Measurements from ENCODE around the gene CZIB. TPM values are rescaled to one million over a fixed set of nuclear protein-coding genes. Genes with fewer than 3 reads are reported as not detected.

CZIB gene
- total RNA-seq, 1 experiment from 2014 or later: 67.0 TPM

DNA sequence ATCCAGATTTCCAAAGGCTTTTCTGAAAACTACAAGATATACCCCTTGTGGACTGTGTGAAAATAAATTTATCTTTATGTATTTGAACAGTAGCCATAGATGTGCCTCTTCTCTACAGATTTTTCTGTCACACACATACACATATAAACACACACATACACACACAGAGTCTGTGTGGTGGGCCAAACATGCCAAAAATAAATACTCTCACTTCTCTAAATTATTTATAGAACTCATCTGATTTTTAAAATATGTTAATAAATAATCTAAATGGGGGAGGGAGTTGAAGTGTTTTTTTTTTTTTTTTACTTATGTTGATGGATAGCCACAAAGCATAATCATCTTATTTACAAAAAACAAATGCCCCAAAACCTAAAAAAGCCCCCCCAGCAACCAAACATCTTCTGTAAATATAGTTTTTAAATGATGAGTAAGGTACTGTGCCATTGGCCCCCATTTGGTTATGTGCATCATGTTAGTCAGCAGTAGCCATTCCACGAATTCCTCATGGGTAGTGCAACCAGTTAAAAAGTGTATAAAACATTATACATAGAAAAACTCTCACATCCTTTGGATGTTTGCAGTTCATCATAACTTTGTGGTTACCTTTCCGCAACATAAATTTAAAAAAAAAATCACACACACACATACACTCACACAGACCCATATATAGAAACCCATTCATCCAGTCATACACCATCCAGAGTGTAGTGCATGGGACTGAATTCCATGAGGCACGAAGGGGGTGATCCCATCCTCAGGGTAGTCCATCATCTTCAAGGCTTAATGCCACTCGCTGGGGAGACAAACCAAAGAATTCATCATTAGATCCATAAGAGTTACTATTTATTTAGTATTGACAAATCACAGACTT lies 26.1 kb upstream of the CZIB start:
- Histone ChIP-seq H3K14ac (ENCODE audit: insufficient read depth, low read length) (no peak overlapping the region), H3K79me1 (ENCODE audit: insufficient read depth, low read depth, low read length, poor library complexity, severe bottlenecking) (no peaks in the 10 kb centered on the region), H3K9ac (ENCODE audit: extremely low read depth, insufficient read length, low read length) (no peak overlapping the region), H2AFZ (ENCODE audit: low read length) (no peak overlapping the region), H2AK5ac (ENCODE audit: insufficient read length, low read length) (no peak overlapping the region), H4K20me1 (ENCODE audit: control insufficient read depth, insufficient read depth, insufficient read length) (no peaks in the 10 kb centered on the region), H3K27me3 (ENCODE audit: insufficient read depth, low read length) (no peaks in the 10 kb centered on the region), H3T11ph (ENCODE audit: low read length) (no peak overlapping the region), H2BK5ac (ENCODE audit: insufficient read length, low read length) (no peak overlapping the region), H3K23ac (ENCODE audit: insufficient read length, low read depth, low read length) (no peak overlapping the region), H3K4ac (ENCODE audit: low read depth, low read length) (no peak overlapping the region), H2BK20ac (ENCODE audit: low read depth, low read length, poor library complexity, severe bottlenecking) (no peak overlapping the region), H2BK12ac (ENCODE audit: insufficient read length, low read depth, low read length) (no peak overlapping the region), H3K9me3 (ENCODE audit: control insufficient read depth, low read depth, low read length) (no peaks in the 10 kb centered on the region), H3K79me2 (ENCODE audit: insufficient read depth, low read length) (no peaks in the 10 kb centered on the region), H3K4me2 (ENCODE audit: insufficient read depth, insufficient read length, low read length) (no peak overlapping the region), H3K18ac (ENCODE audit: insufficient read length, low read depth, low read length) (no peak overlapping the region), H2BK120ac (ENCODE audit: low read depth, low read length, poor library complexity, severe bottlenecking) (no peak overlapping the region), H4K8ac (replicated peaks; ENCODE audit: insufficient read length, low read depth, low read length) (no peak overlapping the region), H4K5ac (ENCODE audit: insufficient read length, low read depth, low read length) (no peak overlapping the region), H3K27ac (ENCODE audit: insufficient read length, low read depth, low read length) (no peak overlapping the region), H2BK15ac (ENCODE audit: low read depth, low read length) (no peak overlapping the region), H3K56ac (ENCODE audit: insufficient read length, low read depth, low read length) (no peak overlapping the region), H3K23me2 (ENCODE audit: insufficient read length, low read depth, low read length, poor library complexity, severe bottlenecking) (no peaks in the 10 kb centered on the region), H3K4me1 (ENCODE audit: insufficient read depth, low read length) (no peaks in the 10 kb centered on the region), H4K91ac (ENCODE audit: insufficient read length, low read depth, low read length) (no peak overlapping the region)
- Mint-ChIP-seq H3K36me3 (ENCODE audit: insufficient read depth in 1 of 3, low read depth in 3 of 3) (peaks cover 10 to 64% (median 42%) of the 10 kb centered on the region in 3 experiments; a peak in 5 of 7 replicates), H3K9me3 (no peaks in the 10 kb centered on the region), H3K4me1 (no peaks in the 10 kb centered on the region), H3K27ac (no peak overlapping the region), H3K4me3 (no peak overlapping the region), H3K27me3 (ENCODE audit: low read depth) (no peaks in the 10 kb centered on the region)
- WGBS (ENCODE audit: extremely low coverage, insufficient read length, low lambda C conversion rate): 100% methylated on average over 1 of the region's 4 CpGs
- TF ChIP-seq CTCF (conservative IDR thresholded peaks at IDR 0.05): no peak
- DNase-seq: no peak
